GM21576 (cell line): ENCODE results near the gene SLC44A4.

Experiments used
- ATAC-seq: cut with Tn5 transposase; IDR thresholded peaks from one replicate; pipeline ENCODE4 v1.9.1; 2021; ENCODE audit warnings: mild to moderate bottlenecking, moderate library complexity; ENCODE audit not compliant: unreplicated experiment

The SLC44A4 gene

DNA sequence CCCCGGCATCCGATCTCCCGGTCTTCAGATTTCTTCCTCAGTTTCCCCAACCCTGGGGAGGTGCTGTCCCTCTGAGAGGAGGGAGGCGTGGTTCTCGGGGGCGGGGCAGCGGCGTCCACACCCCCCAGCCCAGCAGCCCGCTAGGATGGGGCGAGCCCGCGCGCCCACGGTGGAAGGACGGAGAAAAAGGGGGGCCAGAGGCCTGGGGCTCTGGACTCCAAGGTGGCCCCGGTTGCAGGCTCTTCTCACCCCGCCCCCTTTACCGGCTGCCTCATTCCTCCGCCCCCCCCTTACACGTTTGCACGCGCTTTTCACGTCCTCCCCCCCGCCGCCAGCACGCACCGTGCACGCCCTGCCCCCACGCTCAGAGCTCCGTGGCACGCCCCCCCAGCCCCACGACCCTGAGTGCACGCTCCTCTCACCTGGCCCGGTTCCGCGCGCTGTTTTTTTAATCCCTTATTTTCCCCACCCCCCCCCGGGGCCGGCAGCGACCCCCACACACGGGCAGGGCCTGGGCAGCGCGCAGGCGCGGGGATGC lies 22.7 kb upstream of the SLC44A4 start:
- no peak for ATAC-seq

DNA sequence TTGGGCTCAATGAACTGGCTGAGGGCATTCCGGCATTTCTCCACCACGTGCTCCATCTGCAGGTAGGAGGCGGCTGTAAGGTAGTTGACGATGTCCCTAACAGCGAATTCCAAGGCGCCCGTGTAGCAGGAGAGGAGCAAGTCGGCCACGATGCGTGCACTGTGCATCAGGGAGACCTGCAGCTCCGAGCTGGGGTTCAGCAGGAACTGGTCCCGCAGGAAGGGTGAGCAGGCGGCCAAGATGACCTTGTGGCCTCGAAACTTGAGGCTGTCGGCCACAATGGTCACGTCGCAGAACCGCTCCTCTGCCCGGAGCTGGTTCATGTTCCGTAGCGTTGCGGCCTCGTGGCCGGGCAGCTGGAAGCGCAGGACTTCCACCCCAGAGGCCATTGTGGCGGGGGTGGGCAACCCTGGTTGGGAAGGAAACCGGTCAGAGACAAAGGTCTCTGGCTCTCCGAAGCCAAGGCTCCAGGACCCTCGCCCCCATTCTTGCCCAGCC lies 22.2 kb upstream of the SLC44A4 start:
- ATAC-seq, result no peak

DNA sequence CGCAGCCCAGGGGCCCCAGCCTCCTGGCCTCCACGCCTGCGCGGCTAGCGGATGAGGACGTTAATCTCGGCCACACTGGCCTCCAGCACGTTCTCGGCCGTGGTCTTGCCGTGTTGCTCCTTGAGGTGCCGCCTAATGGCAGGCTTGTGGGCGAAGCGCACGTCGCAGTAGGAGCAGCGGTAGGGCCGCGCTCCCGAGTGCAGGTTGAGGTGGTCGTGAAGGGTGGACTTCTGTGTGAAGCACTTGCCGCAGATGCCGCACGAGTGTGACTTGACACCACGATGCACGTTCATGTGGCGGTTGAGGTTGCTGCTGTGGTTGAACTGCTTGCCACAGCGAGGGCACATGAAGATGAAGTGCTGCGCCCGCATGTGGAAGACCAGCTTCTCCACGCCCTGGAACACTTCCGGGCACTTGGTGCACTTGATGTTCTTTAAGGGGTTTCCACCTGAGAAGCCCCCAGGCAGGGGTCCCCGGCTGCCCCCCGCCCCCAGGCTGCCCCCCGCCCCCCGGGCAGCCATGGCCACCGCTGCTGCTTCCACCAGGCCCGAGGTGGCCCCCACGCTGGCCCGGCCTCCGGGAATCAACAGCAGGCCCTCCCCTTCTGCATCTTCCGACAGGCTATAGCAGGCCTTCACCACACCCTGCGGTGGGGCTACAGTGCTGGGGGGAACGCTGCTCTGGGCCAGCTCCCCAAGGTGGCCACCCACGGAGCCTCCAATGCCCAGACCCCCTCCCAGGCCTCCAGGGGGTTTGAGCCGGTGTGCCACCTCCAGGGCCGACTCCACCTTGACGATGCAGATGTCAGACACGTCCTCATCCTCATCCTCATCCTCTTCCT lies 21.3 kb upstream of the SLC44A4 start:
- no peak for ATAC-seq

DNA sequence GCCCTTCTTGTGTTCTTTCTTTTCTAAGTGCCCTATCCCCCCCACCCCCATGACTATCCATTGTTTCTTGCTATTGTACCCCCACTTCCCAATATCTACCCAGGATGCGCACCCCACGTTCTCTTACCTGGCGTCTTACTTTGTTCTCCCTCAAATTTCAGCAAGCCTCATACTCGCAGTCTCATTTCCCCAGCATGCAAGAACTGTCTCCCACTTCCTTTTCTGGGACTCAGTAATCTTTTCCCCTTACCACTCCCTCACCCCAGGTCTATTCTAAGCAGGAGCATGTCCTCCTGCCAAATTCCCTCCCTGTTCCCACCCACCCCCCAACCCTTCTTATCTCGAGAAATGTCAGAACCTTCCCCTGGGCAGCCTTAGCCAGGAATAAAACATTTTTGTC lies 20.4 kb upstream of the SLC44A4 start:
- no peak for ATAC-seq

DNA sequence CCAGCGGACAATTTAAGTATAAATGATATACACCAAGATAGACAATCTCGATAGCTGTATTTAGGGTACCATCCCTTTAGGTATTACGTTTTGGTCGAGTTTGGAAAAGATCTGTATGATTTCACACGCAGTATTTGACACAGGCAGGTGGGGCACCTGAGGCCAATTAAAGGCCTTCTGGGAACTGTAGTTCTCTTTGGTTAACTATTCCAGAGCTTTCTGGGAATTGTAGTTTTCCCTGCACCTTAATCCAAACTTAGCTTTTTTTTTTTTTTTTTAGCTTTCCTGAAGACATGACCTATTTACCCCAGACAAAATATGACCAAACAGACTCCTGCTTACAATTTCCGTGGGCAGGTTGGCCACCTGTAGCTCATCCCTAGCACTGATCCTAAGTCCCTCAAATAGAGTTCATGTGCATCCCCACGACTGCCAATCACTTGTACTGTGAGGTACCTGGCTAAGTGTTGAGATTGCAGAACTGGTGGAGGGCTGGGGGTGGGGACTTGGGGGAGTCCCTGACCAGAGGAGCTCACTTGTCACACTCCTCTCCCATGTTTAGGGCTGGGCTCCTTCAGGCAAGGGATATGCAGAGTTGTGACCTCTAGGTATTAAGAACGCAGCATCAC lies 19.7 kb upstream of the SLC44A4 start:
- no peak for ATAC-seq

DNA sequence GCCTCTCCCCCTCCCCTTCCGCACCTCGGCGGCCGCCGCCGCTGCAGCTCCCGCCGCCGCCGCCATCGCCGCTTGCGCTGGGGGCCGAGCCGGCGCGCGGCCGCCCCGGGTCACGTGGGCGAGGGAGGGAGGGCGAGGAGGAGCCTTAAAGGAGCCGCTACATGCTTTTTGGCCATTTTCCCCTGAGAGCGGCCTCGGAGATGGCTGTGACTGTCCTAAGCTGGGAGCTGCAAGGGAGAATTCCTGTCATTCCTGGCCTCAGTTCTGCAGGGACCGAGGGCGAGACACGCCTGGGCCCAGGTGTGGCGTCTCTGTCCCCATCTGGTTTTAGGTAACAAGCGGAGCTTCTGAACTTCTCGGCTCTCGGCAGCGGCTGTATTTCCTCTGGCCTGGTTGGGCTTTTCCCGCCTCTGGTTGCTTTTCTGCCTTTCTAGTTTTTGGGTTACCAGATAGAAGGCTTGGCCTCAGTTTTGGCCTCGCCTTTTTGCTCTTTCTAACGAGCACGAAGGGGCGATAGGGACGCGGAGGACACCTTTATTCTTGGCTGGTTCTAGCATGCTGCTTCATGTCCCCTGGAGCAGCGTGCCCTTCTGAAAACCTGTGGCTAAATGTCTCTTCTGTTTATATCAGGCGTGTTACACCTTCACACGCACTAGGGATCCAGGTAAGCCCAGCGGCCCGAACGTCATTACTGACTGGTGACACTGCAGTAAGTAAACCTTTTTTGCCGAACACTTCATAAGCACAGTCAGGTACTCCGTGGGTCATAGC lies 19.0 kb upstream of the SLC44A4 start, which contains the start of gene EHMT2:
Gene EHMT2 (minus strand): TSS at position 87 of the 771 bp plus-strand sequence. CDS start 21 bp downstream, at position 66.
- no peak for ATAC-seq

DNA sequence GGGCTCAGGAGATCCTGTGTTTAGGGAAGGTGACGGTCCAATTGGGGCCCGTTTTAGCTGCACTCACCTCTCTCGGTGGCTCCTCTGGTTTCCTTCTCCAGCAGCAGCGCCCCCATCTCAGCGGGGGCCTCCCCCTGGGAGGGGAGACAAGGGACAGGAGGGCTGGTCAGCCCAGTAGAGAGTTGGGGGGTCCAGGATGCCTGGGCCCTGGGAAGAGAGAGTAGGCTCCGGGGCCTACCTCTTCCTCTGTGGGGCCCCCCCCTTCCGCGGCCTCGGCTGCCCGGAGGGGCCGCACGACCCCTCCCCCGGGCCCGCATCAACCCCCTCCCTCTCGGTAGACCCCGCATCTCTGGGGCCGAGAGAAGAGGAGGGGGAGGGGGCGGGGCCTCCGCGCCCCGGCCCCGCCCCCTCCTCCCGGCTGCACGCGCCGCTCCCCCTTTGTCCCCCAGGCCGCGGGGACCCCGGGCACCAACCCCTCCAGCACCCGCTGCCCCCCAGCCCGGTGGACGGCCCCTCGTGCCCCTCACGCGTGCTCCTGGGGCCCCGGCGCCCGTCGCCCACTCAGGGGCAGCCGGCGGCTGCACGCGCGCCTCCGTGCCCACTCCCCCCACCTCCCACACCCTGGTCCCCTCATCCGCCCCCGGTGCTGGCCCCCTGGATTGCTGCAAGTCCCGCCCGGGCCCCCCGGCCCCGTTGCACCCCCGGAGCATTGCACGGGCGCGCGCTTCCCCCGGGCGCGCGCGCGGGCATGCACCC lies 18.2 kb upstream of the SLC44A4 start:
- ATAC-seq, result no peak

DNA sequence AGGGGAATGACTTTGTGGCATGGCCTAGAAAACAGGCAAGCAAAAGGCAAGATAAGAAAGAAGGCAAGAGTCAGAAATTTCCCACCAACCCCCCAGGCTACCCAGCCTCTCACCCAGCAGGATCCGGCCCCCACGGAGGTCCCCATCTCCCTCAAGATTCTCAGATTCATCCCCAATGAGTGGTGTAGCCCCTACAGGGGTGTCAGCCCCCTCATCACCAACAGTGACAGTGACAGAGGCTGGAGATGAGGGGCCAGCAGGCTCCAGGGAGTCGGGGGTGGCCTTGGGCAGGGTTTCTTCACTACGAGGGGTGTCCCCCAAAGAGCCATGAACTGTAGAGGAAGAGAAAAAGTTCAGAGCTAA lies 17.7 kb upstream of the SLC44A4 start:
- ATAC-seq, result no peak

DNA sequence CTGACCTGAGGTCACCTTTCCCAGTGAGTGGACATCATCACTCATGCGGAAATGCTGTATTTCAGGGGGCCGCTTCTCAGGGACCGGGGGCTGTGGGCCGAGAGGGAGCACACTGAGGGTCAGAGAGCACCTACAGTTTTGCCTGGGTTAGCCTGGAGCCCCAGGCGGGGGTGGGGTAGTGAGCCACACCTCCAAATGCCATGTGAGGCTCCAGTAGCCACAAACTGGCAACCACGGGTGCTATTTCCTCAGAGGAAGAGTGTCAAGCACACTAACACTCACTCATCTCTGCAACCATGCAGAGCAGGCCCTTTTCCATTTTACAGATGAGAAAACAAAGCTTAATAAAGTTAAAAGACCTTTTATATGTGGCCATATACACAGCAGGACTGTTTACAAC lies 14.0 kb upstream of the SLC44A4 start:
- no peak for ATAC-seq

DNA sequence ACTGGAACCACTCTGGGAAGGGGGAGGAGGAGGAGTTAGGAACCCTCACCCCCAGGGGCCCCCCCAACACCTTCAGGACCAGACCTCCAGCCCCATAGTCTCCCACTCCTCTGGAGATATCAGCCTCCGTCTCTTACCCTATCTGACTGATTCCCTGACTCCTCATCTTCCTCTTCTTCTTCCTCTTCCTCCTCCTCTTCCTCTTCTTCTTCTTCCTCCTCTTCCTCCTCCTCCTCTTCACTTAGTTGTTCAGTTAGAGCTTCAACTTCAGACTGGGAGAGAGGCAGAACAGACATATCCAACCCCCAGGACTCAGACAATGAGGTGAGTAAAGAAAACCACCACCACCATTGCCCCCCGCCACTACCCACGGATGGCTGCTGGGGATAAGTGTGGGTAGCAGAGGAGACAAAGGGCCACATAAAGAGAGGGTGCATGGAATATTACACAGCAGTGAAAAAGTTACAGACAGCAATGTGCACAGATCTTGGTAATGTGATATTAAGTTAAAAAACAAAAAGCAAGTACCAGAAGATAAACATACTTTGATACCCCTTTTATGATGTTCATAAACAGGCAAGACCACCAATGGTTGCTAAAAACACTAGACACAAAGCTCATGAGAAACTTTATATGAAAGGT lies 10.7 kb upstream of the SLC44A4 start:
- no peak for ATAC-seq

DNA sequence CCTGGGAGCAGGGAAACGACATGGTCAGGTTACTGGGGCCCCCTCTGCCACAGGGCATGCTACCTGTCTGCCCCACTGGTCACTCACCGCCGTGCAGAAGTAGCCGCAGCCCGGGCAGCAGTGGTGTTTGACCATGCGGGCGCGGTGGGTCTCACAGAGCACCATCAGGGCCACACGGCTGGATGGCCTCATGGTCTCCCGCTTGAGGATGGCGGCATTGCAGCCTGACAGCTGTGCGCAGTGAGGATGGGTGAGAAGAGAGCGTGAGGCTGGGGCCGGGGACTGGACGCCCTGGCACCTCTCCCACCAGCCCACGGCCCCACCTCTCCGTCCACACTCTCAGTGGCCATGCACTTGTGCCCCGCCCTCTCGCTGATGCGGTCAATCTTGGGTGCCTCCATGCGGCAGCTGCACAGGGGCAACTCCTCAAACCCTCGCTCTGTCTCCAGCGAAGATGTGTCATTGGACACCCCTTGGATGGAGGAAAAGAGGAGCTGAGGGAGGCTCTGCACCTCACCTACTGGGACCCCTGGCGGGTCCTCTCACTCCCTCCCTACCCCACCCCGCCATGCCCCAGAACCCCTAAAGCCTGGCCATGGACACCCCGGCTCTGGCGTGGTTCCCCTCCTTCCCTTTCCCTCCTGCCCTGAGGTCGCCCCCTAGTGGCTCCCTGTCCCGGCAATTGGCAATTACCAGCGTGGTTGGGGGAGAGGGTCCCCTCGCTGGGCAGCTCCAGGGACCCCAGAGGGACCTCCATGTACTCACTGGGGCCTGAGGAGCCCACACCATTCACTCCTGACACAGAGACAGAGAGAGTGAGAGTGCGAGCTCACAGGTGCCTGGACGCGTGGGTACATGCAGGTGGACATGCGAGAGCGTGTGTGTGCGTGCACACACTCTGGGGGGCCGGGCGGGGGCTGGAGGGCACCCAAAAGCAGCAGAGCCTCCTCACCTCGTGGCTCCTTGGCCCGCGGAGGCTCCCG lies 9.8 kb upstream of the SLC44A4 start:
- no peak for ATAC-seq

DNA sequence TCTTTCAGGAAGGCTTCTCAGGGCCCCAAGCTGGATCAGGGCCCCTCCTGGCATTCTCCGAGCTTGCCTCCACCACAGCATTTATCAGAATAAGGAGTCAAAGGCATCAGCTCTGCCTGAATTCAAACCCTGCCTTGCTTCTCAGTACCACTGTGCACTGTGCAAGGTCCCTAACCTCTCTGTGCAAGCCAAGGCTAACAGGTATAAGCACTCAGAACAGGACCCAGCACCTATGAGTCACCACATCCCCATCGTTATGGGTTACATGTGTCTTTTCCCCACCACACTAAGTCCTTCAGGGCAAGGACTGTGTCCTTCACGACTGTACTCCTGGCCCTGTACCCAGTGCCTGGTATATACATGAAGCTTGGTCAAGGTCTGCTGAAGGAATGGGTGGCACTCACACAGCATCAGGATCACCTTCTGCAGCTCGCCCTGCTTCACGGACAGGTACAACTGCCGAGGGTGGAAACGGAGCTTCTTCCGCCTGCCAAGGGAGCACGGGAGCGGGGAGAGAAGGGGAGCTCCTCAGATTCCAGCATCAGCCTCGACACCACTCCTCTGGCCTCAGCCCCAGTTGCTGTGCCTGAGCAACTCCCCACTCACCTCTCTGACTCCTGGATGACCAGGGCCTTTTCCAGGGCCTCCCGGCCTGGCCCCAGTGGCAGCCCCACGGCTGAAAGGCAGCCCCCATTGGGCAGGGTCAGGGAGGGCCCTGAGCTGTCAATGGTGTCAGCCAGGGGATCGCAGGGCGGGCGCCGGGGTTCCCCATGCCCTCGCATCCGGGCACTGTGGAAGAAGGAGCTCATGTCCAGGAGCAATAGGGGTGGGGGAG lies 8.6 kb upstream of the SLC44A4 start:
- ATAC-seq, result no peak

DNA sequence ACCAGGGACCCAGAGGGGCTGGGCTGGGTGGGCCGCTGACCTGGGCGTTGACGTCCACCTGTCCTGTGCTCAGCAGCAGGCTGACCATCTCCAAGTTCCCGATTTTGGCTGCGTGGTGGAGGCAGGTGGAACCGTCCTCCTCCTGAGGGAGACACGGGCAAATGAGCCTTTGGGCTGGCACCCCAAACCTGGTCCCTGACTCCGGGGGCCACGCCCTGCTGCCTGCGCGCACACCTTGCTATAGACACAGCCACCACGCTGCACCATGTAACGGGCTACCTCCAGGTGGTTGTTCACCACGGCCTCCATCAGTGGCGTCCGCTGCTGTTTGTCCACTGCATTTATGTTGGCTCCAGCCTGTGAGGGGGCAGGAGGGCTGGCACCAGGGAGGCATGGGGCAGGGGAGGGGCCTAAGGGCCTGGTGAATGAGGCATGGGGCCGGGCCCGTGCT lies 7.8 kb upstream of the SLC44A4 start:
- ATAC-seq, result no peak

DNA sequence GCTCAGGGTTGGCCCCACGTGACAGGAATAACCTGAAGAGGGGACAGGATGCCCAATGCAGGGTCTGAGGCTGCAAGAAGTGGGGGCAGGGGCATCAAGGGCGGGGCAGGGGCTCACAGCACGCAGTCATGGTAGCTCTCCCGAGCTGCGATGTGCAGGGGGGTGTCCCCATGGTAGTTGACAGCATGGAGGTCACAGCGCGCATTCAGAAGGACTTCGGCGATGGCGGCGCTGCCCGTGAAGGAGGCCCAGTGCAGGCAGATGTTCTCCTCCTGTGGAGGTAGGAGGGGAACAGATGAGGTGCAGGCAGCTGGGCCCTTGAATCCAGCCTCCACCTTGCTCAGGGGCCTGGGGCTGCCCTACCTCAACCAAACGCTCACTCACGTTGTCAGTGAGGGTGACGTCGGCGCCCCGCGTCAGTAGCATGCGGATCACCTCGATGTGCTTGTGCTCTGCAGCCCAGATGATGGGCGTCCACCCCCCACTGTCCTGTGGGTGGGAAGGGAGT lies 5.8 kb upstream of the SLC44A4 start:
- ATAC-seq, result no peak

DNA sequence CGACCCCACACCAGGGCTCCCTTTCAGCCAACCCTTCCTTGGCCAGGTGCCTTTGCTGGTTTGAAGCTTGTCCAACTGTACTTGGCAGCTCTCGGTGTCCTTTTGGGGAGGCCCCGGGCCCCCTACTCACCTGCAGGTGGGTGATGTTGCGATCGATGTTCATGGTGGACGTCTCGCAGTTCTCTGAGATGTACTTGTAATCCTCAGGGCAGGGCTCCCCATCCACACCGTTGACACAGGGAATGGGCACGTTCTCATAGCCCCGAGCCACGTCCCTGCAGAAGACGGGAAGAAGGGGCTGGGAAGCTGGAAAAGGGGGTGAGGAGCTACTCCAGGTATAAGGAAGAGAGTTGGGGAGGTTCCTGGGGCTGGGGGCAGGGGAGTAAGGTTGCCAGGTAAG lies 4.9 kb upstream of the SLC44A4 start:
- no peak for ATAC-seq

DNA sequence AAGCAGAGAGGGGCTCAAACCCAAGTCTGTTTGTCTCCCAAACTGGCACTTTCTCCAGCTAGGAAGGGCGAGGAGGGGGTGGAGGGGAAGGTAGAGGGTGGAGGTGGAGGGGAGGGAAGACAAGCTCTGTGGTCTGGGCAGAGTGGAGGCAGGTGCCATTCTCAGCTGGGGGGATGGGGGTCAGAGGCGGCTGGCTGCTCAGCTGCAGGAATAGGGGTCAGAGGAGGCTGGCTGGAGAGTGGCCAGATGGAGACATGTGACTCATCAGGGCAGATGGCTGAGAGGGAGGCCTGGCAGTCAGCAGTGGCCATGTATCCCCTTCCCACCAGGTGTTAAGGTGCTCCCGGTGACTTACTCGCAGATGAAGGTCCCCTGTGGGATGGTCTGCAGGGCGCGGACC lies 3.5 kb upstream of the SLC44A4 start:
- ATAC-seq, result no peak

DNA sequence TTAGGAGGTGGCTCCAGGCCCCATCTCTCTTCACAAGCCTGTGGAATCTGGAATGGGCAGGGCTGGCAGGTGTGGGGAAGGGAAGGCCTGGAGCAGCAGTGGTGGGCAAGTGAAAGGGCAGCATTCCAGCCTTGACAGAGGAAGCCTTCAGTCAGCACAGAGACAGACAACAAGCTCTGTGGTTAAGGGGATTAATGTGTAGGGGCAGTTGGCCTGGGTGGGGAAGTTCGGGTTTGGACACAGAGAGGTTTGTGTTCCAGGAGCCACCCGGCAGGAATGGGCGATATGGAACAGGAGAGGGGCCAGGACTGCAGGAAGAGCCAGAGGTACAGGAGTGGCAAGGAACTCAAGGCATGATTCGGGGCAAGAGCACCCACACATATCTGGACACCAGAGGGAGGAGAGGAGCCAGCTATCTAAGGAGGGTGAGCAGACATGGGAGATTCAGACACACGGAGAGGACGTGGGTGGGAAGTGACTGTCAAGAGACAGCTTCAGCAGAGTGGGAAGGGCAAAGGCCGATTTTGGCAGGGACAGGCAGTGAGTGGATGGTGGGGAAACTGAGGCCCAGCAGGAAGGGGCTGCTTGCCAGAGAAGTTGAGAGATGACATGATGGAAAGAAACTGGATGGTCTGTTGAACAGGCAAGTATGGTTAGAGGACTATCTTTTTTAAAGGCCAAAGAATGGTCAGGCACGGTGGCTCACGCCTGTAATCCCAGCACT lies 2.5 kb upstream of the SLC44A4 start:
- ATAC-seq, result no peak
